K562 (cell line): ENCODE results near the gene CEP57.

Experiments used
- ESRRA ChIP-seq: fragments of 450-650 bp; IDR thresholded peaks from 2 replicates; pipeline ENCODE4 v1.6.1; 2014; ENCODE audit warnings: low read depth, mild to moderate bottlenecking, moderate library complexity, borderline replicate concordance
- FOXJ2 ChIP-seq: fragments of 200-800 bp; sonication (Bioruptor generic); IDR thresholded peaks from 2 replicates; pipeline ENCODE4 v1.6.1; 2016; ENCODE audit warnings: missing genetic modification characterization, missing compliant biosample characterization
- POLR2A ChIP-seq: fragments of 450-650 bp; conservative IDR thresholded peaks from 2 replicates; pipeline ENCODE4 v1.6.1; 2016
- TAF1 ChIP-seq: IDR thresholded peaks from 2 replicates; pipeline ENCODE4 v1.6.1; 2011; ENCODE audit warnings: mild to moderate bottlenecking, low read length, moderate library complexity; ENCODE audit not compliant: insufficient read depth, control insufficient read depth, severe bottlenecking; ENCODE audit errors: extremely low read depth
- ZHX1 ChIP-seq: fragments of 150-350 bp; conservative IDR thresholded peaks from 2 replicates; pipeline ENCODE4 v1.6.1; 2014; ENCODE audit warnings: low read length

- TF ChIP-seq ZHX1 = no peak
- TF ChIP-seq FOXJ2 (tag) = no peak
- no peak for TF ChIP-seq TAF1
- no peak for TF ChIP-seq ESRRA
- TF ChIP-seq POLR2A = no peak
Measured at GRCh38 chr11:95802806-95803205, 12.5 kb downstream of the CEP57 start.
